ENCODE results near the gene FNDC3B.

FNDC3B gene

DNA sequence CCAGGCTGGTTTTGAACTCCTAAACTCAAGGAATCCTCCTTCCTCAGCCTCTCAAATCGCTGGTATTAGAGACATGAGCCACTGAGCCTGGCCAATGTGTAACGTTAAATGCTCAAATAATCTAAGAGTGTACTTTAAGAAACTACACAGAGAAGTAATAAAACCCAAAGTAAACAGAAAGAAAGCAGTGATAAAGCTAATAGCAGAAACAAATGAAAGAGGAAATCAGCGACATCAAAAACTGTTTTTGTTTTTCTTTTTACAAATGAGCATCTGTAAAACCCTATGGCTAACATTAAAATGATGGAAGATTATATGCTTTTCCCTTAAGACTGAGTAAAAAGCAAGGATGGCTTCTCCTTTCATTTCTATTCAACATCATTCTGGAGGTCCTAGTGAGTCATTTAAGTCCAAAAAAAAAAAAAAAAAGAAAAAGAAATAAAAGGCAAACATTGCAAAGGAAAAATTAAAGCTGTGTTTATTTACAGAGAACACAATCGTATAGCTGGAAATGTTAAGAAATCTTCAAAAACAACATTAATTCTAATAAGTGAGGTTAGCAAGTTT lies 36.8 kb upstream of the FNDC3B start:
- TF ChIP-seq CTCF (IDR thresholded peaks at IDR 0.05; ENCODE audit: low read depth, low read length), result no peak
- Histone ChIP-seq H3K9me3 (no peaks in the 10 kb centered on the region), H3K4me3 (ENCODE audit: low read depth, low read length) (no peak overlapping the region), H3K4me1 (no peaks in the 10 kb centered on the region), H3K27me3 (no peaks in the 10 kb centered on the region), H3K36me3 (no peaks in the 10 kb centered on the region)
- no peak for DNase-seq

DNA sequence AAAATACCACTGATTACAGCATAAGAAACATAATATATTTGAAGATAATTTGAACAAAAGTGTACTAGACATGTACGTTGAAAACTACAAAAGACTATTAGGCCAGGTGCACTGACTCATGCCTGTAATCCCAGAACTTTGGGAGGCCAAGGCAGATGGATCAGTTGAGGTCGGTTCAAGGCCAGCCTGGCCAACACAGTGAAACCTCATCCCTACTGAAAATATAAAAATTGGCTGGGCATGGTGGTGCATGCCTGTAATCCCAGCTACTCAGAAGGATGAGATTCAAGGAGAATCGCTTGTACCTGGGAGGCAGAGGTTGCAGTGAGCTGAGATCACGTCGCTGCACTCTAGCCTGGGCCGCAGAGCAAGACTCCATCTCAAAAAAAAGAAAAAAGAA lies 36.2 kb upstream of the FNDC3B start:
- Histone ChIP-seq H3K27me3 (no peaks in the 10 kb centered on the region), H3K4me1 (no peaks in the 10 kb centered on the region)

GRCh38 chr3:172007065-172007370 lies 32.4 kb upstream of the FNDC3B start:
- Histone ChIP-seq H3K27me3 (no peaks in the 10 kb centered on the region), H3K4me1 (no peaks in the 10 kb centered on the region), H3K36me3 (no peaks in the 10 kb centered on the region), H3K9me3 (no peaks in the 10 kb centered on the region), H3K4me3 (ENCODE audit: low read depth, low read length) (no peak overlapping the region)
- no peak for TF ChIP-seq CTCF (IDR thresholded peaks at IDR 0.05; ENCODE audit: low read depth, low read length)
- DNase-seq, result no peak

More for the DNA sequence above, 36.2 kb upstream of the FNDC3B start:
- DNase-seq, result no peak
- no peak overlapping the region for H3K4me3 ChIP-seq (ENCODE audit: low read depth, low read length)
- H3K36me3 ChIP-seq, result no peaks in the 10 kb centered on the region
- H3K9me3 ChIP-seq, result no peaks in the 10 kb centered on the region
- no peak for TF ChIP-seq CTCF (IDR thresholded peaks at IDR 0.05; ENCODE audit: low read depth, low read length)

DNA sequence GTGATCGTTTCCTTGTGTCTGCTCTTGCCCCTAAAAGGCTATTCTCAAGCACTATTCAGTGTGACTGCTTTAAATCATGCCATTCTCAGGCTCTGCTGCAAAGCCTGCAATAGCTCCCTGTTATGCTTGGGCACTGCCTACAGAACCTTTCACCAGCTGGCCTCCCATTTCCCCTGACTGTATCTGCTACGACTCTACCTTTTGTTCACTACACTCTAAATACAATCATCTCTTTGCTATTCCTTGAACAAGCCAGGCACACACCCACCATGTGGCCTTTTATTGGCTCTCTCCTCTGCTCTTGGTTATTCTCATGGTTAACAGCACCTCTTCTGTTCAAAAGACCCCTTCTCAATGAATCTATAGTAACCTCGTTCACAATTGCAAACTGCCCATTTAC lies 29.6 kb upstream of the FNDC3B start:
- Histone ChIP-seq H3K27me3 (no peaks in the 10 kb centered on the region), H3K36me3 (no peaks in the 10 kb centered on the region), H3K4me3 (ENCODE audit: low read depth, low read length) (no peak overlapping the region), H3K9me3 (no peaks in the 10 kb centered on the region), H3K4me1 (no peaks in the 10 kb centered on the region)
- no peak for TF ChIP-seq CTCF (IDR thresholded peaks at IDR 0.05; ENCODE audit: low read depth, low read length)
- no peak for DNase-seq

DNA sequence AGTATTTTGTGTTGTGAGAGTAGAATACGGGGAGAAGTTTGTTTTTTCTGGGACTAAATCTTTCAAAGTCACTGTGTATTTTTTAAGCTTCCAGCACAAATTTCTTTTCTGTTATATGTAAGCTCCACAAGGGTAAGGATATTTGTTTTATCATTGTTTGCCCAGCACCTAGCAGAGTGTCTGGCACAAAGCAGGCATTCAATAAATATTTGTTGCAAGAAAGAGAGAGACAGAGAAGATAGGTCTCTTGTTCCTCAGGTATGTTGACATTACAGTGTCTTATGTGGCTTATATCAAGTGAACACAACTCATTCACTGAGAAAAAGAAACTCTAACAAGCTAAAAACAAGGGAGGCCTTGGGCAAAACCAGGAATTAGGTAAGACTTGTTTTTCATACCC lies 26.6 kb upstream of the FNDC3B start:
- no peak for DNase-seq
- TF ChIP-seq CTCF (IDR thresholded peaks at IDR 0.05; ENCODE audit: low read depth, low read length), result no peak
- Histone ChIP-seq H3K4me1 (no peaks in the 10 kb centered on the region), H3K9me3 (no peaks in the 10 kb centered on the region), H3K4me3 (ENCODE audit: low read depth, low read length) (no peak overlapping the region), H3K27me3 (no peaks in the 10 kb centered on the region), H3K36me3 (no peaks in the 10 kb centered on the region)

GRCh38 chr3:172014145-172014544 lies 25.2 kb upstream of the FNDC3B start:
- no peaks in the 10 kb centered on the region for H3K9me3 ChIP-seq
- H3K36me3 ChIP-seq, result no peaks in the 10 kb centered on the region
- no peaks in the 10 kb centered on the region for H3K27me3 ChIP-seq
- no peak for DNase-seq
- no peak for TF ChIP-seq CTCF (IDR thresholded peaks at IDR 0.05; ENCODE audit: low read depth, low read length)
- H3K4me3 ChIP-seq (ENCODE audit: low read depth, low read length), result no peak overlapping the region
- H3K4me1 ChIP-seq, result no peaks in the 10 kb centered on the region

Data from BE2C (cell line).